ENCODE results near the gene CA11.
"Not testable (repeated sequence)": the region's sequence is repeated elsewhere in the genome, so short reads cannot be mapped to it uniquely, and the experiment has no call there.

The CA11 gene

DNA sequence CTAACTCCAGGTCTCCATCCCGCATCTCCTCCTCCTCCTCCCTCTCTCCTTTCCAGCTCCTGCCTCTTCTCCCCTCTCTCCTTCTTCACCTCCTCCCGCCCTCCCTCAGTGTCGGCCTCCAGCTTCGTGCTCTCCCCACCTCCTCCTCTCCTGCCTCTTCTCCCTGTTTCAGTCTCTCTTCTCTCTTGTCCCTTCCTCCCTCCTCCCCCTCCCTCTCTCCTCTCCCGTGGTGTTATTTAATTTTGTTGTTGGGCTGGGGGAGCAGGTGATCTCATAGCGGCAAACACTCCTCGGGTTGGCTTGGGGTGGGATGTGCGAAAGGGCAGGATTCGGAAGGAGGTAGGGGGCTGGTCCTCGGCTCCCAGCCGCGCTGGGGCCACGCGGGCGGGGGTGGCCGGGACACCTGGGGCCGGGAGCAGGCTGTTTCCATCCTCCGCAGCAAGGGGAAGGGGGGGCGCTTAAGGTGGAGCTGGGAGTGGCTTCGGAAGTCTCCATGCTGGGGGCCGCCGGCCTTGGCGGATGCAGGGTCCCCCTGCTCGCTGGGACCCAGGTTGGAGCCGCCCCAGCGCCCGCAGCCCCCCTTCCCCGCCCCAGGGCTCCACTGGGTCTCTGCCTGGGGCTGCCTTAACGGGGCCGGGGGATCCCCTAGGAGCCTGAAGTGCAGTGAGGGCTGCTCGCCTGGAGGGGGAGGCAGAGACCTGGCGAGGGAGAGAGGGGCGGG, at the start of gene CA11:
CA11 (minus strand) TSS at position 187 of the 721 bp plus-strand sequence. CDS start 555 bp downstream, outside the sequence.
- no peaks in the 10 kb centered on the region for H3K27me3 ChIP-seq (ENCODE audit: control insufficient read depth, insufficient read depth, low read length)

GRCh38 chr19:48693629-48694028, 47.6 kb upstream of the CA11 start:
- not testable (repeated sequence) for H3K4me3 ChIP-seq (ENCODE audit: low read length); H3K36me3 ChIP-seq (ENCODE audit: control insufficient read depth, insufficient read depth, low read length); H3K4me1 ChIP-seq (ENCODE audit: control insufficient read depth, insufficient read depth, low read length); H3K9ac ChIP-seq (ENCODE audit: low read length); H3K27ac ChIP-seq (ENCODE audit: low read depth, low read length)
- H3K27me3 ChIP-seq (ENCODE audit: control insufficient read depth, insufficient read depth, low read length): peaks cover 11% of the 10 kb centered on the region

More for the DNA sequence above, at the start of gene CA11:
- peak within 1 kb of the TSS; percentile 86 for H3K27ac ChIP-seq (ENCODE audit: low read depth, low read length)
- H3K36me3 ChIP-seq (ENCODE audit: control insufficient read depth, insufficient read depth, low read length): no peaks in the 10 kb centered on the region
- peak within 1 kb of the TSS; percentile 76 for H3K4me3 ChIP-seq (ENCODE audit: low read length)
- peaks cover 10% of the 10 kb centered on the region for H3K4me1 ChIP-seq (ENCODE audit: control insufficient read depth, insufficient read depth, low read length)
- no peak within 1 kb of the TSS for H3K9ac ChIP-seq (ENCODE audit: low read length)

- Histone ChIP-seq H3K4me3 (ENCODE audit: low read length) (no peak overlapping the region), H3K27ac (ENCODE audit: low read depth, low read length) (no peak overlapping the region), H3K27me3 (ENCODE audit: control insufficient read depth, insufficient read depth, low read length) (no peaks in the 10 kb centered on the region), H3K9ac (ENCODE audit: low read length) (no peak overlapping the region), H3K4me1 (ENCODE audit: control insufficient read depth, insufficient read depth, low read length) (no peaks in the 10 kb centered on the region), H3K36me3 (ENCODE audit: control insufficient read depth, insufficient read depth, low read length) (no peaks in the 10 kb centered on the region)
Observed at GRCh38 chr19:48689449-48689848, 43.5 kb upstream of the CA11 start.

- Histone ChIP-seq H3K27ac (ENCODE audit: low read depth, low read length) (no peak overlapping the region), H3K36me3 (ENCODE audit: control insufficient read depth, insufficient read depth, low read length) (no peaks in the 10 kb centered on the region), H3K27me3 (ENCODE audit: control insufficient read depth, insufficient read depth, low read length) (no peaks in the 10 kb centered on the region), H3K4me1 (ENCODE audit: control insufficient read depth, insufficient read depth, low read length) (no peaks in the 10 kb centered on the region), H3K4me3 (ENCODE audit: low read length) (no peak overlapping the region), H3K9ac (ENCODE audit: low read length) (no peak overlapping the region)
Observed at GRCh38 chr19:48687776-48688175, 41.8 kb upstream of the CA11 start.

GRCh38 chr19:48686637-48687036, 40.6 kb upstream of the CA11 start:
- not testable (repeated sequence) for H3K36me3 ChIP-seq (ENCODE audit: control insufficient read depth, insufficient read depth, low read length); H3K4me1 ChIP-seq (ENCODE audit: control insufficient read depth, insufficient read depth, low read length); H3K9ac ChIP-seq (ENCODE audit: low read length); H3K4me3 ChIP-seq (ENCODE audit: low read length); H3K27ac ChIP-seq (ENCODE audit: low read depth, low read length); H3K27me3 ChIP-seq (ENCODE audit: control insufficient read depth, insufficient read depth, low read length)

DNA sequence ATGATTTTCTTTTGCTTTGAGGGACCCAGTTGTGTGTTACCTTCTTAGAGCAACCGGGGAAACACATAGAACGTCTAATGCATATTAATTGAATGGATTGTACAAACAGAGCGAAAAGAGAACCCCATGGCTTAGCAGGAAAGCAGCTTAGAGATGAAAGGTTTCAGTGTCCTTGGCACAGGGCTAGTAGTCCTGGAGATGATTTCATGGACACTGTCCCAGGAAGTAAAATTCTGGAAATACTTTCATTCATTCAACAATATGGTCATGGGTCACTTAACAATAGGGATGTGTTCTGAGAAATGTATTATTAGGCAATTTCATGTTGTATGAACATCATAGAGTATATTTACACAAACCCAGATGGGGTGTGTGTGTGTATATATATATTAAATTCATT, 40.1 kb upstream of the CA11 start:
- Histone ChIP-seq H3K27ac (ENCODE audit: low read depth, low read length) (no peak overlapping the region), H3K27me3 (ENCODE audit: control insufficient read depth, insufficient read depth, low read length) (no peaks in the 10 kb centered on the region), H3K9ac (ENCODE audit: low read length) (no peak overlapping the region), H3K4me1 (ENCODE audit: control insufficient read depth, insufficient read depth, low read length) (no peaks in the 10 kb centered on the region), H3K4me3 (ENCODE audit: low read length) (no peak overlapping the region), H3K36me3 (ENCODE audit: control insufficient read depth, insufficient read depth, low read length) (no peaks in the 10 kb centered on the region)

DNA sequence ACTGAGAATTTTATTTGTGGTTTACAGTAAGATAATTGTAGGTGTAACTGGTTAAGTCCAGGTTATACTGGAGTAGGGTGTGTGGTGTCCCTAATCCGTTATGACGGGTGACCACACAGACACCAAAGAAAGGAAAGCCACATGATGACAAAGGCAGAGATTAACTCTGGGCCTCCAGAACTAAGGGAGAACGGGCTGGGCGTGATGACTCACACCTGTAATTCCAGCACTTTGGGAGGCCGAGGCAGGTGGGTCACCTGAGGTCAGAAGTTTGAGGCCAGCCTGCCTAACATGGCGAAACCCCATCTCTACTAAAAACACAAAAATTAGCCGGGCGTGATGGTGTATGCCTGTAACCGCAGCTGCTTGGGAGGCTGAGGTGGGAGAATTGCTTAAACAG, 39.6 kb upstream of the CA11 start:
- no peaks in the 10 kb centered on the region for H3K36me3 ChIP-seq (ENCODE audit: control insufficient read depth, insufficient read depth, low read length)
- no peak overlapping the region for H3K4me3 ChIP-seq (ENCODE audit: low read length)
- H3K4me1 ChIP-seq (ENCODE audit: control insufficient read depth, insufficient read depth, low read length): no peaks in the 10 kb centered on the region
- no peaks in the 10 kb centered on the region for H3K27me3 ChIP-seq (ENCODE audit: control insufficient read depth, insufficient read depth, low read length)
- no peak overlapping the region for H3K27ac ChIP-seq (ENCODE audit: low read depth, low read length)
- H3K9ac ChIP-seq (ENCODE audit: low read length): no peak overlapping the region

DNA sequence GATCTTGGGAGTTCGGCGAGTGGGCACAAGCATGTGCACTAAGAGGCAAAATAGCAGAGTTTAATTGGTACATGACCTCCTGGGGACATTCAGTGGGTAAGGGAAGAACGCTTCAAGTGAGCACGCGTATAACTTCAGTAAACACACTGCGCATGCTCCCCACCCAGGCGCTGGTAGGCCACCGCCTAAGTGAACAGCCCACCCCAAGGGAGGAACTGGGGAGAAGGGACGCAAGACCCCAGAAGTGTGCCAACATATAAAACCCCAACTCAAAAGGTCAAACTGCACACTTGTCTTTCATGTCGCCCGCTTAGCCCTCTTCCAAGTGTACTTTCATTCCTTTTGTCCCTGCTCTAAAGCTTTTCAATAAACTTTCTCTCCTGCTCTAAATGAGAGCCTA, 37.4 kb upstream of the CA11 start:
- Histone ChIP-seq H3K4me1 (ENCODE audit: control insufficient read depth, insufficient read depth, low read length) (no peaks in the 10 kb centered on the region), H3K9ac (ENCODE audit: low read length) (no peak overlapping the region), H3K36me3 (ENCODE audit: control insufficient read depth, insufficient read depth, low read length) (no peaks in the 10 kb centered on the region), H3K27me3 (ENCODE audit: control insufficient read depth, insufficient read depth, low read length) (no peaks in the 10 kb centered on the region), H3K4me3 (ENCODE audit: low read length) (no peak overlapping the region), H3K27ac (ENCODE audit: low read depth, low read length) (no peak overlapping the region)

GRCh38 chr19:48681127-48681470, 35.1 kb upstream of the CA11 start:
- Histone ChIP-seq H3K4me3 (ENCODE audit: low read length) (no peak overlapping the region), H3K9ac (ENCODE audit: low read length) (no peak overlapping the region), H3K36me3 (ENCODE audit: control insufficient read depth, insufficient read depth, low read length) (no peaks in the 10 kb centered on the region), H3K27me3 (ENCODE audit: control insufficient read depth, insufficient read depth, low read length) (no peaks in the 10 kb centered on the region), H3K4me1 (ENCODE audit: control insufficient read depth, insufficient read depth, low read length) (no peaks in the 10 kb centered on the region), H3K27ac (ENCODE audit: low read depth, low read length) (no peak overlapping the region)

GRCh38 chr19:48680436-48681126, 34.6 kb upstream of the CA11 start:
- Histone ChIP-seq H3K4me1 (ENCODE audit: control insufficient read depth, insufficient read depth, low read length) (no peaks in the 10 kb centered on the region), H3K9ac (ENCODE audit: low read length) (no peak overlapping the region), H3K4me3 (ENCODE audit: low read length) (no peak overlapping the region), H3K27me3 (ENCODE audit: control insufficient read depth, insufficient read depth, low read length) (no peaks in the 10 kb centered on the region), H3K36me3 (ENCODE audit: control insufficient read depth, insufficient read depth, low read length) (no peaks in the 10 kb centered on the region), H3K27ac (ENCODE audit: low read depth, low read length) (no peak overlapping the region)

- not testable (repeated sequence) for H3K36me3 ChIP-seq (ENCODE audit: control insufficient read depth, insufficient read depth, low read length); H3K4me3 ChIP-seq (ENCODE audit: low read length); H3K9ac ChIP-seq (ENCODE audit: low read length); H3K27ac ChIP-seq (ENCODE audit: low read depth, low read length); H3K4me1 ChIP-seq (ENCODE audit: control insufficient read depth, insufficient read depth, low read length); H3K27me3 ChIP-seq (ENCODE audit: control insufficient read depth, insufficient read depth, low read length)
Observed at GRCh38 chr19:48680006-48680405, 34.0 kb upstream of the CA11 start.

- Histone ChIP-seq H3K4me3 (ENCODE audit: low read length) (no peak overlapping the region), H3K27ac (ENCODE audit: low read depth, low read length) (no peak overlapping the region), H3K9ac (ENCODE audit: low read length) (no peak overlapping the region), H3K27me3 (ENCODE audit: control insufficient read depth, insufficient read depth, low read length) (no peaks in the 10 kb centered on the region), H3K36me3 (ENCODE audit: control insufficient read depth, insufficient read depth, low read length) (no peaks in the 10 kb centered on the region), H3K4me1 (ENCODE audit: control insufficient read depth, insufficient read depth, low read length) (peaks cover 4% of the 10 kb centered on the region)
Observed at GRCh38 chr19:48678201-48678600, 32.2 kb upstream of the CA11 start.

DNA sequence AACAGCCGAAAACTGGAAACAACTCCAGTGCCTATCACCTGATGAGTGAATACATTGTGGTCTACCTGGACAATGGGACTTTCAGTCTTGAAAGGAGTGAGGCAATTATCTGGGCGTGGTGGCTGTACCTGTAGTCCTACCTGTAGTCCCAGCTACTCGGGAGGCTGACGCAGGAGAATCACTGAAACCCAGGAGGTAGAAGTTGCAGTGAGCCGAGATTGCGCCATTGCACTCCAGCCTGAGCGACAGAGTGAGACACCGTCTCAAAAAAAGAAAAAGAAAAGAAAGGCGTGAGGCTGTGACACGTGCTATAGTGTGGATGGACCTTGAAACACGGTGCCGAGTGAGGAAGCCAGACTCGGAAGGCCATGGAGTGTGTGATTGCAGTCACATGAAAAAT, 30.9 kb upstream of the CA11 start:
- Histone ChIP-seq H3K27ac (ENCODE audit: low read depth, low read length) (no peak overlapping the region), H3K36me3 (ENCODE audit: control insufficient read depth, insufficient read depth, low read length) (no peaks in the 10 kb centered on the region), H3K9ac (ENCODE audit: low read length) (no peak overlapping the region), H3K4me3 (ENCODE audit: low read length) (no peak overlapping the region), H3K27me3 (ENCODE audit: control insufficient read depth, insufficient read depth, low read length) (no peaks in the 10 kb centered on the region), H3K4me1 (ENCODE audit: control insufficient read depth, insufficient read depth, low read length) (peaks cover 4% of the 10 kb centered on the region)

Data from rectal smooth muscle tissue (tissue), 1 donor.